HuH-7 (cell line): ENCODE results near the gene CACNA1D.

ENCODE experiments used
- DNase-seq: peaks from one replicate; pipeline ENCODE4 v3.0.0; 2011; ENCODE audit warnings: low spot score

Gene CACNA1D

DNA sequence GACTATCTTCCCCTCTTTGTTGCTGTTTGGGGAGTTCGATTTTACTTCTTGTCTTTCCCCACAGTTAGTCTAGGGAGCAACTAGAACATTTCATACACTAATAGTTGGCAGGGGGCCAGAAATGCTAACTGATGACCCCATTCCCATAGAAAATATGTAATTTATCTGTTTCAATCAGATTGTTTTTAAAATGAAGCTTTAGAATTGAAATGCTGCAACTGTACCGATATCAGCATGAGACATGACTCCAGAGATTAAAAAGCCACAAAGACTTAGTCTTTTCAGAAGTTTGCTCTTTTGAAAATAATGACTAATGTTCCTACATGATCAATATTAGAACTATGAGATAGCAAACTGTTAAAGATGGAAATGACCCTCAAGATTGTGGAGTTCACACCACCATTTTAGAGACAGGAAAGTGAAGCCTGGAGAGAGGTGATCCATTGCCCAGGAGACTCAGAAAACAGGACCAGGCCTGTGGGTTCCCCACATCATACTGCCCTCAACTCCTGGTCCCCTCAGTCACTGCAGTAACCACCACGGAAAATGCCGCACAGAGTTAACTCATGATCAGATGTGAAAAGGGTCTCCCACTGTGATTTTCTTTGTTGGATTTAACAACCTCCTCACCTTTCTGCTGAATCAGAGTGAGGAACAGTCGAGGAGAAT, 221.5 kb downstream of the CACNA1D start:
- no peak for DNase-seq

DNA sequence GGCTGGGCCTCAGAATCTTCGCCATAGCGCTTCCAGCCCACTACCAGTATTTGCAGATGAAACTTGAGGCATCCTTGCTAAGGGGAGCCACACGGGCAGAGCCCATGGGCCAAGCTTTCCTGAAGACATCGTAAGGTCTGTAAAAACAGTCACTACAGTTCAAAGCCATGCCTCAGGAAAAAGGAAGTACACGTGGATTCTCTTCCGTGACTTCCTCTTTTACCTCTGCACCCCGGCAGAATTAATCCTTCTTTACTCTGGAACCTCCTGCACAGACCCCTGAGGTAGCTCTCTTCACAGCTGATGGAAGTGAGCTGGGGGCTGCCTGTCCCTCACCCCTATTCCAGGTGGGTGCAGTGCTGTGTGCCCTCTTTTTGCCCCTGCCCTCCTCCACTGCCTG, 222.6 kb downstream of the CACNA1D start:
- DNase-seq, result no peak

DNA sequence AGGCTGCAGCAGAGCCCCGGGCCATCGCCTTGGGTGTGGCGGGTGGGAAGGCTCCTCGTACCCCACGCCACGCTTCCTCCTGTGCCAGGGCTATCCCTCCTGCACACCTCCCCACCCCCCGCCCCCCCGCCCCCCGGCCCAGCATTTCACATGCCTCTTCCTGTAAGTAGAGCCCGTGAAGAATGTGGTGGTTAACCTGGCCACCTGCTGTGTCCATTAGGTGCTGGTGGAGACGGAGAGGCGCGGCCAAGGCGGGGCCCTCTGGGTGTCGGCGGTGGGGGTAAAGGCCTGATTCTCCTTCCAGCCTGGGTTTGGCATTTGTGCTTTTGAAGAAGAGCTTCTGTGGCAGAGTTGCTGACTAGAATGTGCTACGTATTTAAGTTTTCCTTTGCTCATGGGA, 224.1 kb downstream of the CACNA1D start:
- DNase-seq, result no peak

DNA sequence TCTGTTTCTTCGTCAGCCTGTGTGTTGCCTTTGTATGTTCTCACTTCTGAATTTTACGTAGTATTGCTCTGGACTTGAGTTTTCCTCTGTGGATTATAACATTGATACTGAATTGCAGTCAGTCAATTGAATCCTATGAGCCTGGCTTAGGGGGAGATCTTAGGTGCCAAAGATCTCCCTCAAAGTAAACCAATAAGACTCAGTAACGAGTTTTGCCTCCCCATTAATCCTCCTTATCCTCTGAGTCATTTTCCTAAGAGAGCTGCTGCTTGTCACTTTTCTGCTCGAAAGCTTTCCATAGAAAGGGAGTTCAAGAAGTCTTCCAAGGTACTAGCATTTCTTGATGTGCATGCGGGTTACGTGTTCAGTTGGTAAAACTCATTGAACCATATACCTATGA, 225.4 kb downstream of the CACNA1D start:
- DNase-seq, result no peak

DNA sequence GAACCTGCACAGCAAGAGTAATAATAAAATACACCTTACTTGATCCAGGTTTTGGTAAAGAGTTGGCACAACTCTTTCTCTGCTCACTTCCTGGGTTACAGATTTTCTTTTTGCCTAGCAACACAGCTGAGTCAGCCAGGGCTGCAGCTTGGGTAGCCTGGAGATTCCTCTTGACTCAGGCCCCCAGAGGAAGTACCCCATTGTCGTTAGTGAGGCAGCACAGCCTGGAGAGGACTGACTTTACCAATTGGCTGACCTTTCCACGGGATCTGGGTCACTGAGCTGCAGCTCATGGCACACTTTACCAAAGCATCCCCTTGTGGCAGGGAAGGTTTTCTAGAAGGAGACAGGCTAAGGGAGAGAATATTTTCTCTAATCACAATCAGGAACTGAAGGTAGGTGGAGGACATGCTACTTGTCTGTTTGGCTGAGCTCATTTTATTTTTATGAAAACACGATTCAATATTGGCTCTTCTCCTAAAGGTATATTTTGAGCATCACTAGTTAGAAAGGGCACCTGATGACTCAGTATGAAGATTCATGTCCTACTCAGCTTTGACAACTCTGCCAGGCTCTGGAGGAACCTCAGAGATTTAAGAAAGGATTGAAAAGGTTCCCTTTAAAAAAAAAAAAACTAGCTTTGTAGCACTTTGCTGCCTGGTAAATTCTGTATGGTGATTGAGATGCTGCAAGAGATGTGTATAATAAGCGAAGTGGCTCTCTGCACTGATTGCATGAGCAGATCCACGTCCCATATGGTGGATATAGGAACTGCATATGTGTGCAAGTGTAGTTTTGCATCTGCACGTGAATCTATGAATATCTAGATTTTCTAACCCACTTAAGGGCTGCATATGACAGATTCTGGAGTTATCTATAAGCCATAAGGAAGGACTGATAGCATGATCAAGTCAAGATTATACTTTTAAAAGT, 227.0 kb downstream of the CACNA1D start:
- DNase-seq, result no peak

DNA sequence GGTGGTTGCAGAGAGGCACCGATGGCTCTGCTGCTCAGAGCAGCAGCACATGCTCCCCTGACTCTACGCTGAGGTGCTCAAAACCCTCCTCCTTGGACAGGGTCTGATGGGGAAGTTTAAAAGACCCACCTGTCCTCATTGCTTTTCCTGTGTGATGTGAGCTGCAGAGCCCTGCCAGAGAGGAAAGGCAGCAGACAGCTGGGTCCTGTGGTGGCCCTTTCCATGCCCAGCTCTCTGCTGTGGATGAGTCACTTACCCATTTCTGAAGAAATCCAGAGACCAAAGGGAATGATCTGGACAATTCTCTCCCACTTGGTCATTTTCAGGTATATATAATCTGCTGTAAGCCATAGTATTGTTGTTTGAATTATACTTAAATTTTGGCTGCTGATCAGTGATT, 230.2 kb downstream of the CACNA1D start:
- no peak for DNase-seq

DNA sequence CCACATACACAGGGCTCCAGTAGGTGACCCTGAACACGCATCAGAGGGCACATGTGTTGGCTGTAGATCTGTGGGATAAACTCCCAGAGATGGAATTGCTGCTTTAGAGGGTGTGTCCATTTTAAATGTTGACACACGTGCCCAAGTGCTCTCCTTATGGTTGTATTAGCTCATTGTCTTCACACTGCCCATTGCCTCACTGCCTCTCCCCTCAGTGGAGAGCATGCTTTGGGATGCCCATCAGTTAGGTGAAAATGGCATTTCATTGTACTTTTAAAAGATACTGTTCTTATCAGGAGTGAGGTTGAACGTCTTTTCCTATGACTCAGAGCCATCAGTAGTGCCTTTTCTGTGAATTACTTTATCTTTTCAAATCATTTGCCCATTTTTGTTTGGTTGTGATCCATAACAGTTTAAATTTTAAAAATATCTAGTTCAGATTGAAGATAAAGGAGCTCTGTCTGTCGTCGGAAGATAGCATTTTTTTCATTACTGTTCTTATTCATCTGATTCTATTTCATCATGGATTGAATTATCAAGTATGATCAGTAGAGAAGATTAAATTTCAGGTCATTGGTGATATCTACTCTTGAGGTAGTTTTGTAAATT, 231.1 kb downstream of the CACNA1D start:
- DNase-seq, result no peak

DNA sequence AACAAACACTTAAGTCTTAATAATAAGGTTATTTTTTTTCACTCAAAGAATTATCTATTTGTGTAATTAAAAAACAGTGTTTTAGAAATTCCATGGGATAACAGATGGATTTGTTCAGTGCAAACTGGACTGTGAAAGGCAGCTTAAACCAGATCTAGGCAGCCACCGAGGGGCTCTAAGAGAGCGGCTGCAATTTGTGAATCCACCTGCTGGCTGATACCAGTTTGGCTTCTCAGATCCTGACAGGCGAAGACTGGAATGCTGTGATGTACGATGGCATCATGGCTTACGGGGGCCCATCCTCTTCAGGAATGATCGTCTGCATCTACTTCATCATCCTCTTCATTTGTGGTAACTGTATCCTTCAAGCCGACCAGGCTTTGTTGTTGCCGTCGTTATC, 232.2 kb downstream of the CACNA1D start:
- DNase-seq, result no peak

DNA sequence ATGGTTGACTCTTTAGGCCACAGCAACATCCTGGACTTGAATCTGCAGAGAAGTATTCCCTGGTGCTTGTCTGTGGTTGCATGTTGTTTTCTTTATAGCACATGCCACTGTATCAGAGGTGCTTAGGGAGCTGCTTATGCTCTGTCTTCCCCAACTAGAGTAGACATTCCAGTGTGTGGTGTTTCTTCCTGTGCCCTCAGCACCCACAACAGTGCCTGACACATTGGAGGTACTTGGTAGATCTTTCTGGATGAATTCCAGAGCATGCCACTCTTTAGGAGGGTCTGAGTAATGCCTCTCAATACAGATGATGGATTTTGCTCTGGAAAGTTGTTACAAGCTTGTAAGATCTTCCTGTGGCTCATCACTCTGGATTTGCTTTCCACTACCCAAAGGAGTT, 234.2 kb downstream of the CACNA1D start:
- DNase-seq, result no peak

DNA sequence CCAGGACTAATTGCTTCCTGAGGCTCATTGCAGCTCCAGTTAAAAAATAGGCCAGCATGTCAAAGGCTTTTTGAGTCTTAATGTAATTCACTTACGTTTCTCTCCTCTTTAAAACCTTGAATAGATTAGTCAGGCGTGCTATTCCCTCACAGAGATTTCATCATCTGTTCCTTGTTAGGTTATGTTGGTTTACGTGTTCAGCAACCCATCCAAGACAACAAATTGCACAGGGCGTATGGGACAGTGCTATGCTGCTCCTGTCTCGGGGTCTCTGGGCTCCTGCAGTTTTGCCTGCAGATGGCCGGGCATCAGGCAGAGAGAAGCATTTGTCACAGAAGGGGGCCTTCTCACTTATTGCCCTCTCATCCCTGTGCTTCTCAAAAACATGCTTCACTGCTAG, 234.7 kb downstream of the CACNA1D start:
- DNase-seq, result no peak

DNA sequence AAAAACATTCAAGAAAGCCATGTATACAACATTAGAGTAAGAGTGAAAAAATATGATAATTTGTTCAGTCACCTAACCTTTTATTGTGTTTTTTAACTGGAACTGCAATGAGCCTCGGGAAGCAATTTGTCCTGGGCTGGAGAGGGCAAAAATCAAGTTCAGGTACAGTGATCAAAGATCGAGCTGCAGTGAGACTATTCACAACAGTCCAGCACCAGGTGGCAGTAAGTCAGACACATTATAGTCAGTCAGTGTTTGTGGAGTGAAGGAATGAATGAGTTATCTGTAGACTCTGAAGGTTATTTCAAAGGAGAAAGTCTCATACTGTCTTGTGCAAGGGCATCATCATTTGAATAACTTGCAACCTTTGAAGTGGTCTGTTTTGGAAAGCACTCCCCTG, 235.2 kb downstream of the CACNA1D start:
- DNase-seq, result peak; percentile 17

DNA sequence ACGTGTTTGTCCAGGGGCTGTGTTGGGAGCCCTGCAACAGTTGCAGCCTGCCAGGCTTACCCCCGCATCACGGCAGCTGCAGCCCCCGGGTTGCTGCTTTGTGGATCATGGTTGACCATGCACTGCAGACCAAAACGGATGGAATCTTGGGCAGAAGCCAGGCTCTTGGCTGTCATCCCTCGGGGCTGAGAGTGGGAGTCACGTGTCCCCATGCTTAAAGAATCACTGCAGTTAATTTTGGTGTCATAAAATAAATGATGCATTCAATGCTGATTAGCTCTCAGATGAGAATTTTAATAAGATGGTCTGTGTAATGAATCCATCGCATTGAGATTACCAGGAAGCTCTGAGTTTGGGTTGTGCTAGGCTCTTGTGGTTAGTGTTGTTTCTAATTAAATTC, 236.2 kb downstream of the CACNA1D start:
- DNase-seq, result no peak

DNA sequence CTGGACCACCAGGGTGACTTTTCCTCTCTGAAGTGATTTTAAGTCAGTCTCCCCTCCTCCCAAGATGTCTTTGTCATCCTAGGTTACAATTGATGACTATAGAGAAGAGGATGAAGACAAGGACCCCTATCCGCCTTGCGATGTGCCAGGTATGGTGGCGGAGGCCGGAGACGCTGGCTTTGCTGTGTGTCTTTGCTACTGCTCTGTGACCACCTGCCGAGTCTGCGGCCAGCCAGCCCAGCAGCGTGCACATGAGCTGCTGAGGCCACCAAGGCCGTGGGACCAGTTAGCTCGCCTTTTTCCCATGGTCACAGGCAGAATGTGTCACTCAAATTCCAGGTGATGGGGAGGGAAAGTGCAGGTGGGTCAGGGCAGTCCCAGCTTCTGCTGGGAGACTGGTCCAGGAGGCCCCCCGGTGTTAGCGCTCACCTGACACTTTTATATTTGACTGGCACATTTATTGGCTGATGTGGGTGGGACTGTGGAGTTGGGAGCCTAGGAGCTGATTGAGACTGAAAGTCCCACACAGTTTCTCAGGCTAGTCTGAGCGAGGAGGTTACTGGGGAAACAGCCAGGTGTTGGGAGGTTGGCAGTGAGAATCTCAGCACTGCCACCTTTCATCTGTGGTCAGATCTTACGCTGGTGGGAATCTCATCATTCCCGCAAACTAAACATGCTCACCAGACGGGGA, 237.7 kb downstream of the CACNA1D start:
- no peak for DNase-seq

DNA sequence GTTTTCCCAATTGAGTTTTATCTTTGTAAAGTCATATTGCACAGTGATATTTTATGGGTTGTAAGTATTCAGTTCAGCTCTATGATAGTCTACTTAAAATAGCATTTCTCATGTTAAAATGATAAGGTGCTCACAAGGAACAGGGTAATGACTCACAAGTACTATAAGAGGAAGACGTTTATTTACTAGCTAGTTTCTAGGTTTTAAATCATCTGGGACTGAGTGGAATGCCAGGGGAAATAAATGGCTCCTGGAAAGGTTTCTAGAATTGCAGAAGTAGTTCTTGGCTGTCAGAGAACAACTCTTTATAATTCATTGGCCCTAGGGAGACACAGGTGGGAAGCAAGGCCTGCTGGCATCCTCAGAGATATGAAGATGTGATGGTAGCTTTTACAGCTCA, 239.0 kb downstream of the CACNA1D start:
- DNase-seq, result no peak

DNA sequence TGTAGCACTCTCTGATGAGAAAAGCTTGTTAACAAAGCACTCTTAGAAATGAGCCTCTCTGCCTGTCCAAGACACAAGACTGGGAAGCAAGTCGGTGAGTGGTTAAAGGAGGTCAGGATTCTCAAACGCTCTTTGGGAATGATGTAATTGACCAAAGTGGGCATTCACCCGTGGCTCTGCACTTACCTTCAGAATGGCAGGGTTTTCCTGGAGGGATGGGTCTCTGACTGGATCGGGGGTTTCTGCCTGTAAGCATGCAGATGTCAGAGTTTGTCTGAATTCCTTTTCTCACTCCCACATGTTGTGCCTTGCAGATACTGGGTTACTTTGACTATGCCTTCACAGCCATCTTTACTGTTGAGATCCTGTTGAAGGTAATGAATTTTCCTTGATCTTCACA, 245.6 kb downstream of the CACNA1D start:
- no peak for DNase-seq

DNA sequence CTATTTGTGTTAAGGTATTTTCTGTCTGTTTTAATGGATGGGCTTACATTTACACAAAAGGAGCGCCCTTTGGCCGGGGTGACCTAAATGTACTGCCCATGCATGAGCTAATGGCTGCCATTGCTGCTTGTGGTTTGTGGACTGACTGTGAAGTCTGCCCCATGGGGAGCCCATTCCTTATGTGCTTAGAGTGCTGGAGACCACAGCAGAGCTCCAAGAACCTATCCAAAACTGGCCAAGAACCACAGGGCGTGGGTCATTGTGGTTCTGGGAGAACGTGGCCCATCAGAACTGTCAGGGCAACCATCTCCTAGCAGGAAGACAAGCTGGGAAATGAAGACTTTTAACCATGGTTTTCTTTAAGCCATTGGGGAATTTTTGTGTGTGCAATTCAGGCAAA, 246.5 kb downstream of the CACNA1D start:
- no peak for DNase-seq

DNA sequence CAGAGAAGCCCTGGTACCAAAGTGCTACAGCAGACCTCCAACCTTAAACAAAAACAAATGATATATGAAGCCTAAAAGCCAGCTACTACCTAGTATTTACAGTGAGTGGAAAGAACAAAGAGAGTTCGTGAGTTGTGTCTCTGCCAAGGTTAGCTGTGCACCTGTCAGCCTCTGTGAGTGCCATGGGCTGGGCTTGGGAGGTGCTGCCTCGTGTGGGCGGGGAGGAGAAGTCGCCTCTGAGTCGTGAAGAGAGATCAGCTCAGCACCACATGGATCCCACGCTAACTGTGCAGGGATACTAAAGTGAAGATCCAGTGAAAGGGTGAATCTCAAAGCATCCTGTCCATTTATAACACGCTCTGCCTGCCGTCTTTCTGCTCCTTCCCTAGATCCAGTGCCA, 249.9 kb downstream of the CACNA1D start:
- DNase-seq, result no peak

DNA sequence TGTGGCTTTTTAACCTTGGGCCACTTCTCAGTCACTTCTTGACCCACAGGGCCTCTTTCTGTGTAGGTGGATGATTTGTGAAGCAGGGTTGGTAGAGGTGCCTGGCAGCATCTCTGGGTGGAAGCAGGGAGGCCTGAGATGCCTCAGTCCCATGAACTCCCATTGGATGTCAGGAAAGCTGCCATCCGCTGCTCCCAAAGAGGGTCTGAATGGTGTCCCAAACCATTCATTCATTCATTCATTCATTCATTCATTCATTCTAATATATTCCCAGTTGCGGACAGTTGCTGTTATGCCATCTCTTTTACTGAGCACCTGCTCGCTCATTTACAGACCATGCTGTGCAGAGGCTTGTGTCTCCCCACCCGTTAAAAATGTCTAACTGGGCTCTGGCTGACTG, 253.1 kb downstream of the CACNA1D start:
- no peak for DNase-seq

DNA sequence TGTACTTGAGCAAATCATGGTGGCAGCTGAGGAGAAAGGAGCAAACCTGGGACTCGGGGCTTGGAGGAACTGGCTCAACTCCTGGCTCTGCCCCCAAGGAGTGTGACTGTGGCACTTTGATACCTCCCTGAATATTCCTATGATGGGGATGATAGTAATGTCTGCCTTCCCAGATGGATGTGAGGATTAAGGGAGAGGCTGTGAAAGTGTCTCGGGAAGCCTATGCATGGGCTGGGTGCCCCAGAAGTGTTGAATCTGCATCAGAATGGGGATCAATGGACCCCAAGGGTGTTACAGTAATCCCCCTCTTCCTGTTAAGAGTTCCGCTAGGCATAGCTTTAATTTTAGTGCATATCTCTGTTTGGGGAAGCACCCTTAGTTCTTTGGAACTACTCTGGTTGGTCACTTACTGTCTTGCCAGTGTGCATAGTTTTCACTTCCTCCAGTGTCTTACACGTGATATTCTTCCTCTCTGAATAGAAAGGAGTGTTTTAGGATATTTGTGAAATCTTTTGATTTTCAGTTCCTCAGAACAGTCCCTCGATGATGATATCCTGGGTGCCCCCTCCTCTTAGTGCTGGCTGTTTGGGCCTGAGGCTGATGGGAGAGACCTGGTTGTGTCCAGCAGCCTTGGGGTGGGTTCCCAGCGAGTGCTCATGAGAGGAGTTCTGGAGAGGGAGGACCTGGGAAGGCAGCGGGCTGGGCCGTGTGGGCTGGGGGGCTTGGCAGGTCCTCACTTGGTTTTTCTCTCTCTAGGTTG, 254.3 kb downstream of the CACNA1D start:
- DNase-seq, result no peak

DNA sequence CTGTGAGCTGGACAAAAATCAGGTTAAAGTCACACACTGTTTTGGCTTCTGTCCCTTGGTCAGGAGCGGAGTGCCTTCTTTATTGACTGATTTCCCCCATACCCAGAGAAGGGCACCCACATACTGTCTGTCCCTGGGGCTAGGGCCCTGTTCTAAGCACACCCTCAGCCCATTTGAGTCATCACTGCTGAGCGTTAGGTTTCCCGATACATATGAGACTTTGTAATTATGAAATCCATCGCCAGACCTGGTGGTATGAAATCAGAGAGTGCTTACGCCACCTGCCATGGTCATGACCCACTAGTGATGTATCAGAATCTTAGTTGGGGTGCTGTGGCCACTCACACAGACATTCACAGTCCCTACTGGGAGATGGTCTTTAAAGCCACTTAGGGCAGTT, 255.0 kb downstream of the CACNA1D start:
- no peak for DNase-seq

DNA sequence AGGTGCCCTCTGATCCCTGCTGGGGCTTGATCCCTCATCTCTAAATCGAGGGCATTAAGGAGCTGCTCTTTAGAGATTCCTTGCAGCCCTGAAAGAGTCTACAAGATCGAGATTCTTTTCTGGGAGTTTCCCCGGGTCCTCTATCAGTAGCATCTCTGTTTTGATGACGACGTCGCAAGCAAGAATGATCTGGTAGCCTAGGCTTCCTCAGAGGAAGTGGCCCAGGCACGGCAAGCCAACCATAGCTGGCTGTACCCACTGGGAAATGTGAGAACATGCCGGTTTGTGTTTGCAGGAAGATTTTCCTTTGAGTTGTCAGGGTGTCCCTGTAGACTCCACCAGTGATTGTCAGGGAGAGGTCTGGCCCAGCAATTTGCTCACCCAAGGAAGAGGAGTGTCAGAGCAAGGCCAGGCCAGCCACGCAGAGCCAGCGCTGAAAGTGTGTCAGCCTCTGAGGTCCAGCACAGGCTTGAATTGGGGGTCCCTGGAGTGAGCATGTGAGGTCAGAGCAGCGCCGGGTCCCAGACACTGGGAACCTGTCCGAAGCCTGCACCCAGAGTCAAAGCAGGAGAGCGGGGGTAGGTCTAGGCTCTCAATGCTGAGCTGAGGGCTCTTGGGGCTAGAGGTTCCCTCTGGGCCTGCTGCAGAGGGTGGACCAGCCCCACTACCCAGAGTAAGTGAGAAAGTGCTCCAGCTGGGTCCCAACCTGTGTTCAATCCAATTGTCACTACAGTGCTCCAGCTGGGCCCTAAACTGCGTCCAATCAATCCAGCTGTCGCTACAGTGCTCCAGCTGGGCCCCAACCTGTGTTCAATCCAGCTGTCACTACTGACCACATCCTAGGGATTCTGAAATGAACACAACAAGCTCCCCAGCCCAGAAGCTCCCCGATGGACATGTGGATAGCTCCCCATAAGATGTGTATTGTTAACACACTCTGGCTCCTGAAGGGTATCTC, 256.1 kb downstream of the CACNA1D start:
- no peak for DNase-seq
